GM12875 (cell line): ENCODE results near the gene TM9SF2.

ENCODE experiments used
- H3K4me3 ChIP-seq: one replicate; pipeline ENCODE4 v1.5.1; 2011; ENCODE audit warnings: low read depth, low read length, control low read depth
- TF ChIP-seq, protein P1 (sequence below): IDR thresholded peaks from 2 replicates; pipeline ENCODE4 v1.5.1; 2011; ENCODE audit warnings: low read depth, mild to moderate bottlenecking, control low read depth, inconsistent platforms, low read length, moderate library complexity, borderline replicate concordance; ENCODE audit not compliant: insufficient read depth

The TM9SF2 gene

DNA sequence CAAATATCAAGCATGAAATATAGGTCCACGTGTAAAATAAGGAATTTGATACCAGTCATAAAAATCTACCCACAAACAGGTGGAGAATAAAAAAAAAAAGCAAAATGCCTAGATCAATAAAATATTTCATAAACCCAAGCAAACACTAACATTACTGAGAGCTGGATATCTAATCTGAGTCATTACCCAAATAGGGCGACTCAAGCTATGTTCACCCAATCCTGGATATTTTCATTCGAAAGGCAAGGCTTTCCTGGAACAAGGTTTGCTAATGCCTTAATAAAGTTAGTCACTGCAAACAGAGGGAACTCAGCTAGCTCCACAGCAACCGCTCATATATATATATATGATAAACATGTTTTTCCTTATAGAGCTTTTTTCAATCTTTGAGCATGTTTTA, 33.5 kb upstream of the TM9SF2 start:
- TF ChIP-seq, protein P1, sequence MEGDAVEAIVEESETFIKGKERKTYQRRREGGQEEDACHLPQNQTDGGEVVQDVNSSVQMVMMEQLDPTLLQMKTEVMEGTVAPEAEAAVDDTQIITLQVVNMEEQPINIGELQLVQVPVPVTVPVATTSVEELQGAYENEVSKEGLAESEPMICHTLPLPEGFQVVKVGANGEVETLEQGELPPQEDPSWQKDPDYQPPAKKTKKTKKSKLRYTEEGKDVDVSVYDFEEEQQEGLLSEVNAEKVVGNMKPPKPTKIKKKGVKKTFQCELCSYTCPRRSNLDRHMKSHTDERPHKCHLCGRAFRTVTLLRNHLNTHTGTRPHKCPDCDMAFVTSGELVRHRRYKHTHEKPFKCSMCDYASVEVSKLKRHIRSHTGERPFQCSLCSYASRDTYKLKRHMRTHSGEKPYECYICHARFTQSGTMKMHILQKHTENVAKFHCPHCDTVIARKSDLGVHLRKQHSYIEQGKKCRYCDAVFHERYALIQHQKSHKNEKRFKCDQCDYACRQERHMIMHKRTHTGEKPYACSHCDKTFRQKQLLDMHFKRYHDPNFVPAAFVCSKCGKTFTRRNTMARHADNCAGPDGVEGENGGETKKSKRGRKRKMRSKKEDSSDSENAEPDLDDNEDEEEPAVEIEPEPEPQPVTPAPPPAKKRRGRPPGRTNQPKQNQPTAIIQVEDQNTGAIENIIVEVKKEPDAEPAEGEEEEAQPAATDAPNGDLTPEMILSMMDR: no peak
- no peak overlapping the region for H3K4me3 ChIP-seq

DNA sequence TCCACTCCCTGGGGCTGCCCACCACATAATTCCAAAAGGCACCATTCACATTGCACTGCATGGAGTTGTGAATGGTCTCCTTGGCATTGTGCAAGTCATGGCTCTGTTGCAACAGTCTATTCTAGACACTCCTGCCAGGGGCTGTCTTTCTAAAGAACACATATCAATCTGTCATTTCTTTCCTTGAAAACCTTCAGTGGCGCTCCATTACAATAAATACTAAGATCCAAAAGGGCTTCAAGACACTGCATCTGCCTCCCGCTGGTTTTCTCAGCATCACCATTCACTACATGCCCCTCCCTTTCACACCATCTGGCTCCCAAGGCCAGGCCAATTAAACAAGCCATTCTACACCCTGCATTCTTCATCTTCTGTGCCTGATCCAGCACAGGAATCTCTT, 32.2 kb upstream of the TM9SF2 start:
- TF ChIP-seq, protein P1: no peak
- no peak overlapping the region for H3K4me3 ChIP-seq

DNA sequence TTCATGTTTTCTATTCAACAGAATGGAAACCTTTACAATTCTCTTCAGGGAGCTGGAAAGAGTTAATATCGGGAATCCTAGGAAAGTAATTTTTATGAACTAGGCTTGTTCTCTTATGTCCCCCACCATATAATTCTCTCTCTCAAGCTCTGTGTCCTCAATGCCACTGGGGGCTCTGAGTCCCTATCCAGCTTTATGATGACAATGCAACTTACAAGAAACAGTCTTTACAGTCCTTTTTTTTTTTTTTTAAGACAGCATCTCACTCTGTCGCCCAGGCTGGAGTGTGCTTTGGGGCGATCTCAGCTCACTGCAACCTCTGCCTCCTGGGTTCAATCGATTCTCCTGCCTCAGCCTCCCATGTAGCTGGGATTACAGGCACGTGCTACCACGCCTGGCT, 31.2 kb upstream of the TM9SF2 start:
- TF ChIP-seq, protein P1: no peak

DNA sequence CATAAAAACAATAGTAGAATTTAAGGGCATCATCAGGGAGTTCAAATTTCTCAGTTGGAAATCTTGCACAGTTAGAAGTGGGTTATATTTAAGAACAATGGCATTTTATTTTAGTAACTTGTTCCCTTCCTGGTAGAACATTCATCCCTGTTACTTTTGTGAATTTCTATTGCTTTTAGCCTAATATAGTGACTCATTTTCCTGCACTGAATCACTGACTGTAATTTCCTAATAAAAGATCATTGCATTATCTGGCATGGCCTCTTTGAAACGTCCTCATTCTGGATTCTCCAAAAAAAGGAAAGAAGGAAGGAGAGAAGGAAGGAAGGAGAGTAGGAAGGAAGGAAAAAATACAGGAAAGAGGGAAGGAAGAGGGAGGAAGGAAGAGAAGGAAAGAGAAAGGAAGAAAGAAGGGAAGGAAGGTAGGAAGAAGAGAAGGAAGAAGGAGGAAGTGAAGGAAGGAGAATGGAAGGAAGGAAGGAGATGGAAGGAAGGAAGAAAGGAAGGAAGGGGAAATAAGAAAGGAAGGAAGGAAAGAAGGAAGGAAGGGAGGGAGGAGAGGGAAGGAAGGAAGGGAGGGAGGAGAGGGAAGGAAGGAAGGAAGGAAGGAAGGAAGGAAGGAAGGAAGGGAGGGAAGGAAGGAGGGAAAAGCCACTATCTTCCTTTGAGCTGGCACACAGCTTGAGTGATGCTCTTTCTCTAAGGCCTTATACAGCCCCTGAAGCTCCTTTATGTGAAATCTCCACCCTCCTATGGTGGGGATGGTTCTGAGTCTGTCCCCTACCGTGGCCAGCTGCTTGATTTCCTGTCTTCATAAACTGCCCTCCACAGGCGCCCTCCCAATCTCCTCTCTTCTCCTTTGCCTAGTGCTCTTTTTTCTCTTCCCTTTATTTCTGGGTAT, 29.8 kb upstream of the TM9SF2 start:
- TF ChIP-seq, protein P1: no peak

More for the DNA sequence above, 31.2 kb upstream of the TM9SF2 start:
- no peak overlapping the region for H3K4me3 ChIP-seq

DNA sequence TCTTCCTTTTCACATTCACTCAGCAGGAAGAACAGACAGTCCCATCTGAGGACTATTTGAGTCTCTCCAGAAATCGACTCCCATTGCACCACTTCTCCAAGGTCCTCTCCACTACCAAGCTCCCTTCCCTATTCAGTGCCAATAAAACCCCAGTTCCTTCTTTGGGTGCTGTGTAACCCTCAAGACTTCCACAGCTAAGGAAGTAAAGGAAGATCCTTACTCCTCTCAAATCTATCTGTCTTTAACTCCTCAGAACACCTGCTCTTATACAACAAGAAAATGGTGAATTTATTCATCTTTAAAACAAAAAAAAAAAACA, 29.2 kb upstream of the TM9SF2 start:
- H3K4me3 ChIP-seq: no peak overlapping the region
- TF ChIP-seq, protein P1: no peak

More for the DNA sequence above, 29.8 kb upstream of the TM9SF2 start:
- no peak overlapping the region for H3K4me3 ChIP-seq

DNA sequence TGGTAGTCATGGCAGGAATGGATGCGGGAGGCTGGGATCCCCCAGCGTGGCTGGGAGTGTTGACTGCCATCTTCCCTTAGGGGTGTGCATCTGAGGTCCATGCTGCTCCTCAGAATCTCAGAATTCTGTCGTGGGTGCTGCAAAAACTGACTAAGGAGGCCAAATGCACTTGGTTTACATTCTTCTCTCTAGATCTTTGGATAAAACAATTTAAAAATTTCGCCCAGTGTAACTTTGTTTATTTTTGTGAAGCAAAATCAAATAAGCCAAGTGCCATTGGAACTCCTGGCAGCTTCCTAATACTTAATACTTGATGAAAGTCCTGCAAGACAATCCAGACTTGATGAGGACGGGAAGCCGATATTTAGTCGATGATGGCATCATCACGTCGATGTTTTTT, 27.8 kb upstream of the TM9SF2 start:
- TF ChIP-seq, protein P1: no peak
- no peak overlapping the region for H3K4me3 ChIP-seq

DNA sequence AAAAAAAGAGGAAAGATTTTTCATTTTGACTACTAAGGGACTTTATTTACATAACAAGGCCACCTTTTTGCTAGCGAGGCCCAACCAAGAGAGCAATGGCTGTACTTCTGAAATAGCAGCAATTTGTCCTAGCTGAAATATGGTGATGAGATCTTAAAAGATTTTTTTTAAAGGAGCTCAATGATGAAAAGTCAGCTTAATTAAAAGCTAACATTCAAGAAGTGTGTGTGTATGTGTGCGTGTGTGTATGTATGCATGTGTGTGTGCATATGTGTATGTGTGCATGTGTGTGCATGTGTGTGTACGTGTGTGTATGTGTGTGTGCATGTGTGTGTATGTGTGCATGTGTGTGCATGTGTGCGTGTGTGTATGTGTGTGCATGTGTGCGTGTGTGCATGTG, 24.6 kb upstream of the TM9SF2 start:
- TF ChIP-seq, protein P1: no peak
- no peak overlapping the region for H3K4me3 ChIP-seq
